Hepatic stellate cell (primary cell): ENCODE measurements around the gene PTPN13.
"Not testable (repeated sequence)": the region's sequence is repeated elsewhere in the genome, so short reads cannot be mapped to it uniquely, and the experiment has no call there.

Source experiments
- DNase-seq: peaks from one replicate; pipeline ENCODE4 v3.0.0; 2011; ENCODE audit warnings: low spot score

Gene PTPN13

GRCh38 chr4:86717651-86718050, 123.5 kb downstream of the PTPN13 start:
- no peak for DNase-seq

DNA sequence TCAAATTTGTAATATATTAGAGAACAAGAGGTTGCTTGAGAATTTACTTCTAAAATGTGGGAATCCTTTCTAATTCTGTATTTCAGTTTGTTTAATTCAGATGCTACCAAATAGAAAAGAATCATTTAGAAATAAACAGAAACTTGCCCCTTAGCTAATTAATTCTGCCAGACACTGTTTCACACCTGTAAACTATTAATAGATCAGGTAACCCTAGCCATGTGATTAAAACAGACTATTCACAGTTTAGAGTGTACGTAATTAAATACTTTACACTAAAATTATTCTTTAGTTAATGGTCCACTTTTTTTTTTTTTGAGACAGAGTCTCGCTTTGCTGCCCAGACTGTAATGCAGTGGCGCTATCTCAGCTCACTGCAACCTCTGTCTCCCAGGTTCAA, 124.0 kb downstream of the PTPN13 start:
- DNase-seq, result no peak

DNA sequence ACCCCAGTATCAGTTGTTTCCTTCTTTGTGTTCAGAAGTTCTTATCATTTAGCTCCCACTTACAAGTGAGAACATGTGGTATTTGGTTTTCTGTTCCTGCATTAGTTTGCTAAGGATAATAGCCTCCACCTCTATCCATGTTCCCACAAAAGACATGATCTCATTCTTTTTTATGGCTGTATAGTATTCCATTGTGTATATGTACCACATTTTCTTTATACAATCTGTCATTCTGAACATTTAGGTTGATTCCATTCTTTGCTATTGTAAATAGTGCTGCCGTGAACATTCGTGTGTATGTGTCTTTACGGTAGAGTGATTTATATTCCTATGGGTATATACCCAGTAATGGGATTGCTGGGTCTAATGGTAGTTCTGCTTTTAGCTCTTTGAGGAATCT, 125.0 kb downstream of the PTPN13 start:
- not testable (repeated sequence) for DNase-seq

- no peak for DNase-seq
Measured at GRCh38 chr4:86720508-86721068, 126.5 kb downstream of the PTPN13 start.

DNA sequence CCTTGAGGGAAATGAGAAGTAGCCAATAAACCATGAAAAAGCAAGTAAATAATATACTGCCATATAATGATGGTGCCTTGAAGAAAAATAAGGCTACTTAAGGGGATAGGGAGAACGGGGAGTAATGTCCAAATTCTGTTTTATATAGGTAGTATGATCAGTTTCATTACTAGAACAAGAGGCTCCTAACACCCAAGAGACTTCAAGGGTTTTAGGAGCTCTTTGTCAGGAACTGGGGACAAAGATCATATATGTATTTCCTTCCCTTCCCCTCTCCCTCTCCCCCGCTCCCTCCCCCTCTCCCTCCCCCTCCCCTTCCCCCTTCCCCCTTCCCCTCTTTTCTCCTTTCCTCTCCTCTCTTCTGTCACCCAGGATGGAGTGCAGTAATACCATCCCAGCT, 127.3 kb downstream of the PTPN13 start:
- no peak for DNase-seq

GRCh38 chr4:86730310-86730709, 136.2 kb downstream of the PTPN13 start:
- DNase-seq, result no peak

- DNase-seq, result no peak
Measured at GRCh38 chr4:86737244-86737643, 143.1 kb downstream of the PTPN13 start.

DNA sequence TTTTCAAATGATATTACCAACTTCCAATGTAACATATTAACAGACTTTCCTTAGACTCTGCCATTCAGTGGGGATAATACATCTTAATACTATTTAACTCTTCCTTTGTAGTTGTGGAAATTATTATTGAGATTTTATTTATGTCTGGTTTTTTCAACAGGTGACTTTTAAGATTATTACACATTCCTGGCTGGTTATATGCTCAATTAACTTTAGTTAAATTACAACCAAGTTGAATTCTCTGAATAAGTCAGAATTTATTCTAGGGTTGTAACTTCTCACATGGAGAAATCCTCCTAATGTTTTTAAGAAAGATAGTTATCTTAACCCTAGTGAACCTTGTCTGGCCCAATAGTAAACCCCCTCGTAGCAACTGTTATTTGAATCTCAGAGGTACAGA, 147.7 kb downstream of the PTPN13 start:
- DNase-seq, result no peak

DNA sequence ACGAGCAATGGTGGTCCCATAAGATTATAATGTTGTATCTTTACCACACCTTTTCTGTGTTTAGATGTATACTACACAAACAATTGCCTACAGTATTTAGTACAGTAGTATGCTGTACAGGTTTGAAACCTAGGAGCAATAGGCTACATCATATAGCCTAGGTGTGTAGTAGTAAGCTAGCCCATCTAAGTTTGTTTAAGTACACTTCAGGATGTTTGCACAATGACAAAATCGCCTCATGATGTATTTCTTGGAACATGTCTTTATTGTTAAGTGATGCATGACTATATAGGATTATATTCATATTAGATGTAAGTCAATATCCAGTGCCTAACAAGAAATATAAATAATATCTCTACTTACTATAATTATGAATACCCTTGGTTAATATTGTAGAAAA, 150.5 kb downstream of the PTPN13 start:
- no peak for DNase-seq

GRCh38 chr4:86749121-86749520, 155.0 kb downstream of the PTPN13 start:
- DNase-seq, result no peak

DNA sequence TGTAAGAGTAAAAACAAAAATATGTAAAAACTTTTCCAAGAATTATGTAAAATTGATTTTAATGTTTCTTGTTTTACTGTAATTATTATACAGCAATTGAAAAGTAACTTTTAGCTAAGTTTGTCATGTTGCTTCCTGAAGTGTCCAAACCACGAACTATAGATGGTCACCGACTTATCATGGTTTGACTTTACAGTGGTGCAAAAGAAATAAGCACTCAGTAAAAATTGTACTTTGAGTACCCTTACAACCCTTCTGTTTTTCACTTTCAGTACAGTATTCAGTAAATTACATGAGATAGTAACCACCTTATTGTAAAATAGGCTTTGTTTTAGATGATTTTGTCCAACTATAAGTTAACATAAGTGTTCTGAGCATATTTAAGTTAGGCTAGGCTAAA, 161.3 kb downstream of the PTPN13 start:
- DNase-seq, result no peak

GRCh38 chr4:86757468-86757867, 163.4 kb downstream of the PTPN13 start:
- DNase-seq, result no peak

DNA sequence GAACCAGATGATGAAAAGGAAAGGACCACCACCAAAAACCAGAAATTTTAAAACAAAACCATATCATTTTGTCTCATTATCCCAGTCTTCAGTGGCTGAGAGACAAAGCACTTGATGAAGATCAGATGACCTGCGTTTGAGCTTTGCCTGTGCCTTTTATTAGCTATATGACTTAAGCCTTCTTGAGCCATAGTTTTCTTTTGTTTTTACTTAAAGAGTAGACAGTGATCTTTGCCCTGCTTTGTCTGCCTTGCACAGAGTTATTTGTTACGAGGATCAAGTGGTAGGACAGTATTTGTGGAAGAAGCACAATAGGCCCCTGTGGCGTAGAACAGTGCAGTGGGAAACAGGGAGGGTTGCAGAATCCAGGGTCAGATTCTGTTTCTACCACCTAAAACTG, 165.2 kb downstream of the PTPN13 start:
- DNase-seq, result no peak

DNA sequence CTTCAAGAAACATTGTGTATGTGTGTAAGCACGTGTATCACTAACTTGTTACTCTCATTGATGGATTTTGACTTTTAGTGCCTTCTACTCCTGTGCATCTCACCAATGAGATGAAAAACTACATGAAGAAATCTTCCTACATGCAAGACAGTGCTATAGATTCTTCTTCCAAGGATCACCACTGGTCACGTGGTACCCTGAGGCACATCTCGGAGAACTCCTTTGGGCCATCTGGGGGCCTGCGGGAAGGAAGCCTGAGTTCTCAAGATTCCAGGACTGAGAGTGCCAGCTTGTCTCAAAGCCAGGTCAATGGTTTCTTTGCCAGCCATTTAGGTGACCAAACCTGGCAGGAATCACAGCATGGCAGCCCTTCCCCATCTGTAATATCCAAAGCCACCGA, 168.5 kb downstream of the PTPN13 start:
- DNase-seq, result no peak

GRCh38 chr4:86769794-86770193, 175.7 kb downstream of the PTPN13 start:
- no peak for DNase-seq

DNA sequence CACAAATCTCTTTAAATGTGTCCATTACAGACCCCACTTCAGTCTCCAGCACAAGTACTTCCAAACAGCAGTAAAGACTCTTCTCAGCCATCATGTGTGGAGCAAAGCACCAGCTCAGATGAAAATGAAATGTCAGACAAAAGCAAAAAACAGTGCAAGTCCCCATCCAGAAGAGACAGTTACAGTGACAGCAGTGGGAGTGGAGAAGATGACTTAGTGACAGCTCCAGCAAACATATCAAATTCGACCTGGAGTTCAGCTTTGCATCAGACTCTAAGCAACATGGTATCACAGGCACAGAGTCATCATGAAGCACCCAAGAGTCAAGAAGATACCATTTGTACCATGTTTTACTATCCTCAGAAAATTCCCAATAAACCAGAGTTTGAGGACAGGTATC, 177.0 kb downstream of the PTPN13 start:
- no peak for DNase-seq

DNA sequence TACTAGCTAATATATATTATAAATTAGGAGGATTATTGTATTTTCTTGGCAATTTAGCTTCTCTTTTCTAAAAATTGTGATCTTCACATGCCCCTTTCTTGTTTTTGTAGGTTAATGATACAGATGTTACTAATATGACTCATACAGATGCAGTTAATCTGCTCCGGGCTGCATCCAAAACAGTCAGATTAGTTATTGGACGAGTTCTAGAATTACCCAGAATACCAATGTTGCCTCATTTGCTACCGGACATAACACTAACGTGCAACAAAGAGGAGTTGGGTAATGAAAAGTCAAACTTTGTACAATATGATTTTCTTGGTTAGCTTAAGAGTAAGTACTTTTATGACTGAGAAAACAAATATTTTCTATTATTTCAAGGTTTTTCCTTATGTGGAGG, 180.9 kb downstream of the PTPN13 start:
- DNase-seq, result no peak

DNA sequence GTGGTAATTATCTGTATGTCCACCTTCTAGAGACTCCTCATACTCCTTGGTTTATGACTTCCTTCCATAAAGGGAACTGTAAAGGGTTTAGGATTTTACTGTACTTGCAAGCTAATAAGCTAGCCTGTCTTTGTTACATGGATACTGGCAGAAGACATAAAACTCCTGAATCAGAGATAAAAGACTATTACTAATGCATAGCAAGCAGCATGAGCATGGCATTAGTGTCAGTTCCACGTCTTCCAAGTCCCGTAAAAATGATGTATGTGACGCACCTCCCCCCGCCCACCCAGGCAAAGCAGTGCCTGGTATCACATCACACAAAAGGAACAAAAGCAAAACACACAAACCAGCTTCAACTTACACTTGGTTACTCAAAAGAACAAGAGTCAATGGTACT, 184.1 kb downstream of the PTPN13 start:
- DNase-seq, result no peak

GRCh38 chr4:86788826-86789225, 194.7 kb downstream of the PTPN13 start:
- no peak for DNase-seq

DNA sequence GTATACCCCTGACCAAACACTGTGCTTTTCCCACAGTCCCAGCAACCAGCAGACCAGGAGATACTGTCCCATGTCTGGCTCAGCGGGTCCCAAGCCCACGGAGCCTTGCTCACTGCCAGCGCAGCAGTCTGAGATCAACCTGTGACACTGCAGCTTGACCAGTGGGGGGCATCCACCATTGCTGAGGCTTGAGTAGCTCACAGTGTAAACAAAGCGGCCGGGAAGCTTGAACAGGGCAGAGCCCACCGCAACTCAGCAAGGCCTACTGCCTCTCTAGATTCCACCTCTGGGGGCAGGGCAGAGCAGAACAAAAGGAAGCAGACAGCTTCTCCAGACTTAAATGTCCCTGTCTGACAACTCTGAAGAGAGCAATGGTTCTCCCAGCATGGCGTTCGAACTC, 197.0 kb downstream of the PTPN13 start:
- no peak for DNase-seq

GRCh38 chr4:86809809-86810208, 215.7 kb downstream of the PTPN13 start:
- no peak for DNase-seq

- no peak for DNase-seq
Measured at GRCh38 chr4:86810847-86811246, 216.7 kb downstream of the PTPN13 start.

DNA sequence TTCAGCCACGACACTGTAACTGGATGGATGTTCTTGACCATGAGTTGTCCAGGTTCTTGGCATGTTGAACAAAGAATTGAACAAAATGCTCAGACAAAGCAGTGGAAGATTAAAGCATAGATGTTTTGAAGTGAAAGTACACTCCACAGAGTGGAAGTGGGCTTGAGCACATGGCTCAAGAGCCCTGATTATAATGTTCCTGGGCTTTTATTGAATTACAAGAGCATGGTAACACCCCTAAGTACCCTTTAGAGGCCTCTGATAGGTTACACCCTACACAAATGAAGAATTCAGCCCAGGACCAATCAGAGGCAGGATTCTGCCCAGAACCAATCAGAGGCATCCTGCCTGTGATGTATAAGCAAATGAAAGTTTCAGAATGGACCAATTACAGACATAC, 221.5 kb downstream of the PTPN13 start:
- DNase-seq, result no peak

GRCh38 chr4:86816501-86817273, 222.6 kb downstream of the PTPN13 start:
- no peak for DNase-seq
